Astrocyte of the cerebellum (primary cell): ENCODE measurements around the gene SLC7A6.
A peak's percentile ranks its signal among the peaks of the same experiment; 100 is the strongest.

Source experiments
- DNase-seq: peaks from one replicate; pipeline ENCODE4 v3.0.0-alpha.2; 2011; ENCODE audit warnings: low read depth
- H3K4me3 ChIP-seq: 2 replicates; pipeline ENCODE4 v1.5.1; 2011; ENCODE audit warnings: mild to moderate bottlenecking, low read depth, low read length, moderate library complexity
- CTCF ChIP-seq: IDR thresholded peaks from 2 replicates; pipeline ENCODE4 v1.5.1; 2012; ENCODE audit warnings: low read length, low read depth, moderate library complexity, mild to moderate bottlenecking; ENCODE audit errors: missing control alignments
- in situ Hi-C: cut with HindIII; loops from 2 replicates; pipeline ENCODE4 v1.10.0; 2017; ENCODE audit warnings: low sequenced_read_pairs

Gene SLC7A6

GRCh38 chr16:68223072-68223471, 41.3 kb upstream of the SLC7A6 start:
- no peak for TF ChIP-seq CTCF
- in situ Hi-C loops: no loop called here
- H3K4me3 ChIP-seq: no peak overlapping the region
- DNase-seq: no peak

DNA sequence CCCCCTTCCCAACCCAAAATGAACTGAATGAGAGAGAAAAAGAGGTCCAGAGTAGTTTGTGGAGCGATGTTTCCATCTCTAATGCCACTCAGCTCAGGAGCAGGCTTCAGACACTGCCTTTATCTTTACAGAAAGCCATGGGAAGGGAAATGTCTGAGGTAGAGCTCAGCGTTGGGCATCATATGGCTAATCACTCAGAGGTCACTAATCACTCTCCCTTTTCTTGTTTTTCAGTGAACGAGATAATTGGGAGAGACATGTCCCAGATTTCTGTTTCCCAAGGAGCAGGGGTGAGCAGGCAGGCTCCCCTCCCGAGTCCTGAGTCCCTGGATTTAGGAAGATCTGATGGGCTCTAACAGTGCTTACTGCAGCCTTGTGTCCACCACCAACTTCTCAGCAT, 38.2 kb upstream of the SLC7A6 start:
- H3K4me3 ChIP-seq: no peak overlapping the region
- no peak for TF ChIP-seq CTCF
- in situ Hi-C loops: no loop called here
- DNase-seq: no peak

- no peak for DNase-seq
- H3K4me3 ChIP-seq: no peak overlapping the region
- in situ Hi-C loops: no loop called here
Observed at GRCh38 chr16:68227183-68227793, 37.0 kb upstream of the SLC7A6 start.

GRCh38 chr16:68227850-68228553, 36.3 kb upstream of the SLC7A6 start:
- H3K4me3 ChIP-seq: no peak overlapping the region
- DNase-seq: no peak
- TF ChIP-seq CTCF: no peak
- in situ Hi-C loops: no loop called here

More at GRCh38 chr16:68227183-68227793, 37.0 kb upstream of the SLC7A6 start:
- TF ChIP-seq CTCF: no peak

- no peak for TF ChIP-seq CTCF
Observed at GRCh38 chr16:68228652-68229051, 35.7 kb upstream of the SLC7A6 start.

GRCh38 chr16:68229431-68230175, 34.7 kb upstream of the SLC7A6 start:
- TF ChIP-seq CTCF: peak; percentile 96
- no peak overlapping the region for H3K4me3 ChIP-seq
- in situ Hi-C loops: no loop called here
- DNase-seq: peak; percentile 46

More at GRCh38 chr16:68228652-68229051, 35.7 kb upstream of the SLC7A6 start:
- no peak overlapping the region for H3K4me3 ChIP-seq
- DNase-seq: no peak
- in situ Hi-C loops: no loop called here
